Vagina (tissue), 2 donors: ENCODE data around the gene ZMYM2. TPM values are rescaled to one million over a fixed set of nuclear protein-coding genes. Genes with fewer than 3 reads are reported as not detected.
A peak's percentile ranks its signal among the peaks of the same experiment; 100 is the strongest.

Experiments used
- DNase-seq, 2 donors: peaks; one replicate each; pipeline ENCODE4 v3.0.0-alpha.2; 2017; ENCODE audit errors: extremely low spot score in 2 of 2
- H3K27ac ChIP-seq: fragments of 200-600 bp; sonication (generic); one replicate; pipeline ENCODE4 v1.5.1; 2019
- H3K27me3 ChIP-seq: fragments of 200-600 bp; sonication (generic); one replicate; pipeline ENCODE4 v1.5.1; 2019
- H3K36me3 ChIP-seq, 2 donors: fragments of 200-600 bp; sonication (generic); one replicate each; pipeline ENCODE4 v1.5.1; 2017 to 2019
- H3K4me1 ChIP-seq: fragments of 200-600 bp; sonication (generic); one replicate; pipeline ENCODE4 v1.5.1; 2019
- H3K4me3 ChIP-seq, 2 donors: fragments of 200-600 bp; sonication (generic); 1 replicate in 1 of 2; 2 replicates in 1 of 2; pipeline ENCODE4 v1.5.1; 2016 to 2019
- H3K9me3 ChIP-seq: fragments of 200-600 bp; sonication (generic); one replicate; pipeline ENCODE4 v1.5.1; 2019
- POLR2A ChIP-seq, 2 donors: fragments of 450-650 bp; IDR thresholded peaks; one replicate each; pipeline ENCODE4 v1.6.1; 2017; ENCODE audit warnings: antibody characterized with exemption in 2 of 2, mild to moderate bottlenecking in 2 of 2, moderate library complexity in 2 of 2
- POLR2AphosphoS5 ChIP-seq, 2 donors: sonication (generic); formaldehyde crosslinking; IDR thresholded peaks; one replicate each; pipeline ENCODE4 v1.9.0; 2017; ENCODE audit warnings: antibody characterized with exemption in 2 of 2, mild to moderate bottlenecking in 2 of 2, low read depth in 1 of 2; ENCODE audit not compliant: insufficient read depth in 1 of 2
- intact Hi-C: fragments of 100-400 bp; cut with DNase I; formaldehyde crosslinking; loops from one replicate; pipeline ENCODE4 v1.15.1; 2023
- total RNA-seq: library from RNA; depleted of rRNA; stranded (reverse); fragments of >200 nt; gene quantifications from one replicate; pipeline ENCODE4 v1.2.3, GENCODE V29; 2016
- TF ChIP-seq, protein P1 (sequence below), 3 experiments: fragments of 450-650 bp in 2 of 3; fragments of 200-600 bp in 1 of 3; sonication (generic) in 1 of 3; IDR thresholded peaks; one replicate each; pipeline ENCODE4 v1.5.1; 2017 to 2019; ENCODE audit warnings: antibody characterized with exemption in 3 of 3, mild to moderate bottlenecking in 2 of 3, moderate library complexity in 2 of 3

The ZMYM2 gene
- total RNA-seq, 1 donor from 2014 or later: 80.8 TPM

DNA sequence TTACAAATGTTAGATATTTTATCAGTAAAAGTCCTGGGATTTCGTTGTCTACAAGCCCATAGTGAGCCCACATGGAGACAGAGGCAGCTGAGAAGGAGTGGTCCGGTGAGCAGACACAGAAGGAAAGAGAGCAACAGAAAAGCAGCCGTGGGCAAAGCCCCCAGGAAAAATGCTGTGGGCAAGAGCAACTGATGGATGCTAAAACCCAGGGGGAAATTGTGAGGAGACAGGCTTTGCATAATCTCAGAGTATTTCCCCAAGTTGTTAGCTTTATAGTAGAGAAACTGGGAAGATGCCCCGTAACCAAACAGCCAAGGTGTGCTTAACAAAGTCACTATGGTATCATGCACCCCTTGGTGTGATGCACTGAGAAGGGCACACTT, 167.2 kb downstream of the ZMYM2 start:
- DNase-seq: no peak
- Histone ChIP-seq H3K4me3 (no peak overlapping the region), H3K36me3 (no peaks in the 10 kb centered on the region), H3K4me1 (peaks cover 9% of the 10 kb centered on the region), H3K9me3 (no peaks in the 10 kb centered on the region), H3K27me3 (no peaks in the 10 kb centered on the region), H3K27ac (no peak overlapping the region)
- intact Hi-C loops: no loop called here
- TF ChIP-seq, protein P1, sequence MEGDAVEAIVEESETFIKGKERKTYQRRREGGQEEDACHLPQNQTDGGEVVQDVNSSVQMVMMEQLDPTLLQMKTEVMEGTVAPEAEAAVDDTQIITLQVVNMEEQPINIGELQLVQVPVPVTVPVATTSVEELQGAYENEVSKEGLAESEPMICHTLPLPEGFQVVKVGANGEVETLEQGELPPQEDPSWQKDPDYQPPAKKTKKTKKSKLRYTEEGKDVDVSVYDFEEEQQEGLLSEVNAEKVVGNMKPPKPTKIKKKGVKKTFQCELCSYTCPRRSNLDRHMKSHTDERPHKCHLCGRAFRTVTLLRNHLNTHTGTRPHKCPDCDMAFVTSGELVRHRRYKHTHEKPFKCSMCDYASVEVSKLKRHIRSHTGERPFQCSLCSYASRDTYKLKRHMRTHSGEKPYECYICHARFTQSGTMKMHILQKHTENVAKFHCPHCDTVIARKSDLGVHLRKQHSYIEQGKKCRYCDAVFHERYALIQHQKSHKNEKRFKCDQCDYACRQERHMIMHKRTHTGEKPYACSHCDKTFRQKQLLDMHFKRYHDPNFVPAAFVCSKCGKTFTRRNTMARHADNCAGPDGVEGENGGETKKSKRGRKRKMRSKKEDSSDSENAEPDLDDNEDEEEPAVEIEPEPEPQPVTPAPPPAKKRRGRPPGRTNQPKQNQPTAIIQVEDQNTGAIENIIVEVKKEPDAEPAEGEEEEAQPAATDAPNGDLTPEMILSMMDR (IDR thresholded peaks at IDR 0.05): no peak
- no peak for TF ChIP-seq POLR2AphosphoS5 (IDR thresholded peaks at IDR 0.05; ENCODE audit: insufficient read depth in 1 of 2, low read depth in 1 of 2)
- no peak for TF ChIP-seq POLR2A (IDR thresholded peaks at IDR 0.05)

DNA sequence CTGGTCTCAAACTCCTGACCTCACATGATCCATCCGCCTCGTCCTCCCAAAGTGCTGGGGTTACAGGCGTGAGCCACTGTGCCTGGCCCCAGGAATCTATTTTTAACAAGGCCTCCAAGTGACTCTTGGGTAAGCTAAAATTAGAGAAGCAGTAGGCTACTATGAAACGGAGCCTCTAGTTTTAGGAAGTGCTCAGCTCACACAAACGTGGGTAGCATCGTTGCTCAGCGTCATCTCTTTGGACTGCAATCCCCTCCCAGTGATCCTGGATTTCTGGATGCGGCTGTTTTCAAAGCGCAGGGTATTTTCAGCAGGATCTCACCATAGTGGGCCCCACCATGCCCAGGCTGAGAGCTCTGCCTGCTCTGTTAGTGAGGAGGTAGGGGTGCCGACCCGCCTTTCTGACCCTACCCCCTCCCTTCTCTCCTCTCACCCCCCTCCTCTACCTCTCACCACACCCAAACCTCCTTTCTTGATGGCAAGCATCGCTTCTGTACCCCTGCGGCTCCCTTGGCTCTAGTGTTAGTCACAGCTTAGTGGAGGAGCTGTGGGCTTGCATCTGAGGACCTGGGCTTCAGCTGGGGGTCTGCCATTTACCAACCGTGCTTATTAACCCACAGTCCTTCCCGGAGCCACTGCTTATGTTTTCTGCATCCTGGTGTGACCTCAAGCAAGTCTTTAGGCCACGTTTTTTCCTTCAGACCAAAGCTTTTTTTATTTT, 168.2 kb downstream of the ZMYM2 start:
- H3K27me3 ChIP-seq: no peaks in the 10 kb centered on the region
- H3K4me3 ChIP-seq: no peak overlapping the region
- H3K36me3 ChIP-seq: no peaks in the 10 kb centered on the region
- no peak for DNase-seq
- H3K9me3 ChIP-seq: no peaks in the 10 kb centered on the region
- H3K4me1 ChIP-seq: peaks cover 9% of the 10 kb centered on the region
- intact Hi-C loops: no loop called here
- H3K27ac ChIP-seq: no peak overlapping the region
- TF ChIP-seq POLR2A (IDR thresholded peaks at IDR 0.05) (no peak), POLR2AphosphoS5 (IDR thresholded peaks at IDR 0.05; ENCODE audit: insufficient read depth in 1 of 2, low read depth in 1 of 2) (no peak)
- TF ChIP-seq, protein P1 (IDR thresholded peaks at IDR 0.05): no peak

DNA sequence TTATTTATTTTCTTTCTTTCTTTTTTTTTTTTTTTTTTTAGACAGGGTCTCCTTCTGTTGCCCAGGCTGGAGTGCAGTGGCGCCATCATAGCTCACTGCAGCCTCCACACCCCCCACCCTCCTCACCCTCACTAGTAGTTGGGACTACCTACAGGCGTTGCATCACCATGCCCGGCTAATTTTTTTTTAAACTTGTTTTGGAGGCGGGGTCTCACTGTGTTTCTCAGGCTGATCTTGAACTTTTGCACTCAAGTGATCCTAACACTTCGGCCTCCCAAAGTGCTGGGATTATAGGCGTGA, 168.7 kb downstream of the ZMYM2 start:
- intact Hi-C loops: no loop called here
- Histone ChIP-seq H3K36me3 (no peaks in the 10 kb centered on the region), H3K9me3 (no peaks in the 10 kb centered on the region), H3K4me3 (peak overlapping the region; percentile 48 to 82), H3K27me3 (no peaks in the 10 kb centered on the region), H3K4me1 (peaks cover 9% of the 10 kb centered on the region), H3K27ac (peak overlapping the region; percentile 66)
- TF ChIP-seq POLR2A (IDR thresholded peaks at IDR 0.05) (no peak), POLR2AphosphoS5 (IDR thresholded peaks at IDR 0.05; ENCODE audit: insufficient read depth in 1 of 2, low read depth in 1 of 2) (no peak)
- TF ChIP-seq, protein P1 (IDR thresholded peaks at IDR 0.05): no peak
- no peak for DNase-seq

DNA sequence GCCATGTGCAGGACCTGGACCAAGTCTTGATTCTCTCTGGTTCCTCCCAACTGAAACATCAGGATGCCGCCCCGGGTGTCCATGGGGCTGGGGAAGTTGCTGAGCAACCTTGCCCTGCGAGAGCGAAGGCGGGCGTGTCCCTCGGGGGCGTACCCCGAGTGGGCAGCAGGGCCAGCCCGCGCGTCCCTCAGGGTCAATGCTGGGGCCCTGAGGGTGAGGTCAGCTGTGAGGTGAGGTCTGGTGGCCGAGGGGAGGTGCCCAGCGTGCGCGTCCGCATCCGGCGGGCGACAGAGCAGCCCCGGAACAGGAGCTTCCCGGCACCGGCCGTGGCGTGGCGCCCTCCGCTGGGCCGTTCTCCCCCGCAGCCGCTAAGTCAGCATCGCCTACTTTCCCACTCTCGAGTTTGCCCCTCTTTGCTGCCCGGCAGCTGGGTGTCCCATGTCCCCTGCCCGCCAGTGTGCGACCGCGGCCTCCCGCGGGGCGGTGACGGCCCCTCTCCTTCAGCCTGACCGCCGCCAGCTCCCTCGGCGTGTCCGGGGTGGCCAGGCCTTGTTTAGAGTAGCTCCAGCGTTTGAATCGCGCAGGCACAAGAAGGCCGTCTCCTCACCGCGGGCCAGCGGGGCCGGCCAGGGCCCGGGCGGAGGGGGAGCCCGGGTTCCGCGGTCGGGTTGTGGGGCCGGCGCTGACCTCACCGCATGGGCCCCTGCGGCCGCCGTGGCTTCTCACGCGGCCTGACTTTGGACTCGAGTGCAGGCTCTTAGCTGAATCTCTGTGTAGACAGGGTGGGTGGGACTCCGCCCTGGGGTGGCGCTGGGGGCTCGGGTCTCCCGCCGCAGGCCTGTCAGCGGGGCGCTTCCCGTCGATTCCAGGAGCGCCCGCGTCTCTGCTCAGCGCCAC, 169.3 kb downstream of the ZMYM2 start:
- no peak for TF ChIP-seq POLR2A (IDR thresholded peaks at IDR 0.05)
- peak in 1 of 2 donors; percentile 56 for TF ChIP-seq POLR2AphosphoS5 (IDR thresholded peaks at IDR 0.05; ENCODE audit: insufficient read depth in 1 of 2, low read depth in 1 of 2)
- TF ChIP-seq, protein P1 (IDR thresholded peaks at IDR 0.05): peak in 1 of 3 experiments; percentile 13
- intact Hi-C loops: no loop called here
- DNase-seq: no peak
- no peaks in the 10 kb centered on the region for H3K36me3 ChIP-seq
- peaks cover 9% of the 10 kb centered on the region for H3K4me1 ChIP-seq
- H3K4me3 ChIP-seq: peak overlapping the region; percentile 48 to 82
- peak overlapping the region; percentile 66 for H3K27ac ChIP-seq
- H3K9me3 ChIP-seq: no peaks in the 10 kb centered on the region
- H3K27me3 ChIP-seq: no peaks in the 10 kb centered on the region
